HG02981 (cell line): ENCODE measurements around the gene BTN2A1.
"Not testable (repeated sequence)": the region's sequence is repeated elsewhere in the genome, so short reads cannot be mapped to it uniquely, and the experiment has no call there.

Experiments used
- ATAC-seq: cut with Tn5 transposase; IDR thresholded peaks from one replicate; pipeline ENCODE4 v1.9.1; 2021; ENCODE audit warnings: mild to moderate bottlenecking, moderate library complexity; ENCODE audit not compliant: unreplicated experiment

The BTN2A1 gene

GRCh38 chr6:26457806-26458688, at the start of gene BTN2A1:
BTN2A1 (plus strand) TSS chr6:26457955; CDS start chr6:26458637, 682 bp downstream.
- peak; percentile 97 for ATAC-seq

GRCh38 chr6:26408828-26409730, 48.7 kb upstream of the BTN2A1 start:
- no peak for ATAC-seq

GRCh38 chr6:26411751-26412150, 46.0 kb upstream of the BTN2A1 start:
- ATAC-seq: no peak

GRCh38 chr6:26412228-26412627, 45.5 kb upstream of the BTN2A1 start:
- ATAC-seq: no peak

- ATAC-seq: no peak
Observed at GRCh38 chr6:26412954-26413353, 44.8 kb upstream of the BTN2A1 start.

- ATAC-seq: no peak
Observed at GRCh38 chr6:26414281-26414680, 43.5 kb upstream of the BTN2A1 start.

GRCh38 chr6:26415036-26415614, 42.6 kb upstream of the BTN2A1 start:
- no peak for ATAC-seq

GRCh38 chr6:26415791-26416190, 42.0 kb upstream of the BTN2A1 start:
- no peak for ATAC-seq

GRCh38 chr6:26416288-26416687, 41.5 kb upstream of the BTN2A1 start:
- no peak for ATAC-seq

- not testable (repeated sequence) for ATAC-seq
Observed at GRCh38 chr6:26418077-26418476, 39.7 kb upstream of the BTN2A1 start.

GRCh38 chr6:26418795-26419194, 39.0 kb upstream of the BTN2A1 start:
- not testable (repeated sequence) for ATAC-seq

GRCh38 chr6:26420688-26421171, 37.0 kb upstream of the BTN2A1 start:
- no peak for ATAC-seq

GRCh38 chr6:26421259-26422144, 36.3 kb upstream of the BTN2A1 start:
- peak; percentile 92 for ATAC-seq

GRCh38 chr6:26422329-26422728, 35.4 kb upstream of the BTN2A1 start:
- ATAC-seq: no peak

GRCh38 chr6:26426691-26427450, 30.9 kb upstream of the BTN2A1 start:
- no peak for ATAC-seq

- ATAC-seq: no peak
Observed at GRCh38 chr6:26427451-26427809, 30.3 kb upstream of the BTN2A1 start.

GRCh38 chr6:26428206-26428605, 29.5 kb upstream of the BTN2A1 start:
- no peak for ATAC-seq

- ATAC-seq: no peak
Observed at GRCh38 chr6:26430787-26431186, 27.0 kb upstream of the BTN2A1 start.
